GOT3 (cell line): ENCODE data around the gene MMRN2.
"Not testable (repeated sequence)": the region's sequence is repeated elsewhere in the genome, so short reads cannot be mapped to it uniquely, and the experiment has no call there.

Source experiments
- DNase-seq: peaks from one replicate; lab custom pipeline; 2025; ENCODE audit warnings: mixed read lengths; lab: John Stamatoyannopoulos, UW

MMRN2 gene

DNA sequence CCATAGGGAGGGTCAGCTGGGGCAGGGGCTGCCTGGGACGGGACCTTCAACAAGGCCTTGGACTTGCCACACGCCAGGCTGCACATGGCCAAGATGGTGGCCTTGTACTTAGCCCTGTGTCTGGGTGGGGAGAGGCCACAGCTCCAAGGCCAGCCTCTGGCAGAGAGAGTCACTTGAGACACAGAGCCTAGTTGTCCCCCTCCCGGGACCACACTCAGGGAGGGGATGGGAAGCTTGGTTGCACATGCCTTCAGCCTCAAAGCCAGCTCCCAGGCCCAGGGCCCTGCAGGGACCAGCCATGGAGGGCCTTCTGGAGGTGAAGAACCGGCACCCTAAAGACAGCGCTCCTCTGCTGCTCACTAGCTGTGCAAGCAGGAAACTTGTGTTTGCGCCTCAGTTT lies 16.7 kb downstream of the MMRN2 start:
- no peak for DNase-seq

DNA sequence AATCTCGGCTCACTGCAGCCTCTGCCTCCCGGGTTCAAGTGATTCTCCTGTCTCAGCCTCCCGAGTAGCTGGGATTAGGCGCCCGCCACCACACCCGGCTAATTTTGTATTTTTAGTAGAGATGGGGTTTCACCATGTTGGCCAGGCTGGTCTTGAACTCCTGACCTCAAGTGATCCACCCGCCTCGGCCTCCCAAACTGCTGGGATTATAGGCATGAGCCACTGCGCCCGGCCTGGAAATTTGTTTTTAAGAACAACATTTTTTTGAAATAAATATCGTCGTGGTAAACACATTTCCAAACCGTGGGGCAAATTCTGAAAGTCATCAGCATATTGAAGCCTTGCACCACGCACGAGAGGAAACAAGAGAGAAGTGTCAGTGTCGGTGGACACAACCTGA lies 17.3 kb downstream of the MMRN2 start:
- DNase-seq: not testable (repeated sequence)

GRCh38 chr10:86938260-86938659 lies 19.2 kb downstream of the MMRN2 start:
- DNase-seq: no peak

DNA sequence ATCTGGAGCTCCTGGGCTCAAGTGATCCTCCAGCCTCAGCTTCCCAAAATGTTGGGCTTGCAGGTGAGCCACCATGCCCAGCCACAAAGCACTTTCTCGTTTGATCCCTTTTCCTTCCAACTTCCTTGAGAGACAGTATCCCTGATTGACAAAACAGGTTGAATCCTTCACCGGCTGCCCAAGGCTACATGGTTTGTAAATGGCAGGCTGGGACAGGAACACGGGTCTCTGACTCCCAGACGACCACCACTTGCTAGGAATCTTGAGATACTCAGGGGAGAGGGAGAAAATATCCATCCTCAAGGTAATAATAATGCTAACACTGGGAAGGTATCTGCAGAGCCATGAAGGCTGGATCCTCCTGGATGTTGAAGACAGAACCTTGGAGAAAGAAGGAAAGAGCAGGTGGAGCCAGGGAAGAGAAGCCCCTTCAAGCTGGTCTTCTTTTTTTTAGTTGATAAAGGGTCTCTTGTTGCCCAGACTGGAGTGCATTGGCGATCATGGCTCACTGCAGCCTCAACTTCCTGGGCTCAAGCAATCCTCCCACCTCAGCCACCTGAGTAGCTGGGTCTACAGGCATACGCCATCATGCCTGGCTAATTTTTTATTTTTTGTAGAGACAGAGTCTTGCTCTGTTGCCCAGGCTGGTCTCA lies 19.8 kb downstream of the MMRN2 start:
- no peak for DNase-seq

DNA sequence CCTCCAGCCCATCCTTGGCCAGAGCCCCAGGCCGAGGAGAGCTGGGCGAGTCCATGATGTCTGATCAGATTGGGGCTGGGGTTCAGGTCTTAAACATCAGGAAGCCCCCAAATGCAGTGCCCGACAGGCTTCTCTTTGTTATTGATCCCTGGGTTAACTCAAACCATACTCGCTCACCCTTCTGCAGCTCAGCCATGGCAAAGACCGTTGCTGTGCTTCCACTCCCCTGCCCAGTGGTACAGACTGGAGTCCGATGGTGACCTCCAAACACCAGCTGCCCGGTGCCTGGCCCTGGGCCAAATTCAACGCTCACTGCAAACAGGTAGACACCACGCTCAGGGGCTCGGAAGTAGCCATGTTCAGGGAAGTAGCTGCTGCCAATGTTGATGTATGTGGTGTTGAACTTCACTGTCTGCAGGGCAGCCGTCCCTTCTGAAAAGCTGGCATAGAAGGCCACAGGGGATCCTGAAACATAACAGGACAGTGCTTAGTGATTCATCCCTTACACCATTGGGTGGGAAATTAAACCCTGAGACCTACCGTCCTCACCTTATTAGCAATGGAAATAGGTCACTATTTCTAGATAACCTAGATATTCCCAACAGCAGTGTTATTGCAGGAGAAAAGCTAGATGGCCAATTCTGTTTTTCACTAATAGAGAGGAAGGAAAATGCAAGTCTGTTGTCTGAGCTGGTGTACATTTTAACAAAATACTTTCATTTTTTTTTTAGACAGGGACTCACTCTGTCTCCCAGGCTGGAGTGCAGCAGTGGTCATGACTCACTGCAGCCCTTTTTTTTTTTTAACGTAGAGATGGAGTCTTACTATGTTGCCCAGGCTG lies 20.5 kb downstream of the MMRN2 start:
- no peak for DNase-seq

DNA sequence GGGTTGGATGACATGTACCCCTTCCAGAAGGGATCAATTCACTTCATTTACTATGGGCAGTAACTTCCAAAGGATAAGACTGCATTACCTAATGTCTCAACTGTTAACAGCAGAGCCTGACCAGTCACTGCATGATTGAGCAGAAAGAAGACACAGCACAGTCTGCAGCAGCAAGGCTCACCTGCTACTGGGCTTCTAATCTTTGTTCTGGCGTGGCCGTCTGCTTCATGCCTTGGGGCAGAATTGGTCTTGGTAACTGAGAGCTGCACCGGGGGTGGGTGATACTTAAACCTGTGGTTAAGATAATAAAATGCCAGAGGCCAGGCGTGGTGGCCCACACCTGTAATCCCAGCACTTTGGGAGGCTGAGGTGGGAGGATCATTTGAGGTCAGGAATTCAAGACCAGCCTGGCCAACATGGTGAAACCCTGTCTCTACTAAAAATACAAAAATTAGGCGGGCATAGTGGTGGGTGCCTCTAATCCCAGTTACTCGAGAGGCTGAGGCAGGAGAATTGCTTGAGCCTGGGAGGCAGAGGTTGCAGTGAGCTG lies 23.2 kb downstream of the MMRN2 start:
- DNase-seq: not testable (repeated sequence)

- DNase-seq: no peak
These were observed 24.7 kb downstream of the MMRN2 start for GRCh38 chr10:86932674-86933073.

DNA sequence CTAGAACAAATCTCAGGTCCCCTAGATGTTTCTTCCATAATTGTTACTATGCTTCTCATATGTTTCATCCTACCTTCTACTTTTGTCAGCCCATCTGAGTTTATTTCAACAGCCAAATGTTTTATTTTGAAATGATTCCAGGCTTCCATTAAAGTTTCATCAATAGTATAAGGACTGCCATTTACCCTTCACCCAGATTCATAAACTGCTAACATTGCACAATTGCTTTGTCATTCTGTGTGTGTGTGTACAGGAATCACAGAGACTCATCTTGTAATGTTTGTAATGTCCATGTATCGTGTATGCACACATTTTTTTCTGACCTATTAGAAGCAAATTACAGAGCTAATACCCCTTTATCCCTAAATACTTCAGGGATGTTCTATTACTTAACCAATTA lies 25.5 kb downstream of the MMRN2 start:
- no peak for DNase-seq

DNA sequence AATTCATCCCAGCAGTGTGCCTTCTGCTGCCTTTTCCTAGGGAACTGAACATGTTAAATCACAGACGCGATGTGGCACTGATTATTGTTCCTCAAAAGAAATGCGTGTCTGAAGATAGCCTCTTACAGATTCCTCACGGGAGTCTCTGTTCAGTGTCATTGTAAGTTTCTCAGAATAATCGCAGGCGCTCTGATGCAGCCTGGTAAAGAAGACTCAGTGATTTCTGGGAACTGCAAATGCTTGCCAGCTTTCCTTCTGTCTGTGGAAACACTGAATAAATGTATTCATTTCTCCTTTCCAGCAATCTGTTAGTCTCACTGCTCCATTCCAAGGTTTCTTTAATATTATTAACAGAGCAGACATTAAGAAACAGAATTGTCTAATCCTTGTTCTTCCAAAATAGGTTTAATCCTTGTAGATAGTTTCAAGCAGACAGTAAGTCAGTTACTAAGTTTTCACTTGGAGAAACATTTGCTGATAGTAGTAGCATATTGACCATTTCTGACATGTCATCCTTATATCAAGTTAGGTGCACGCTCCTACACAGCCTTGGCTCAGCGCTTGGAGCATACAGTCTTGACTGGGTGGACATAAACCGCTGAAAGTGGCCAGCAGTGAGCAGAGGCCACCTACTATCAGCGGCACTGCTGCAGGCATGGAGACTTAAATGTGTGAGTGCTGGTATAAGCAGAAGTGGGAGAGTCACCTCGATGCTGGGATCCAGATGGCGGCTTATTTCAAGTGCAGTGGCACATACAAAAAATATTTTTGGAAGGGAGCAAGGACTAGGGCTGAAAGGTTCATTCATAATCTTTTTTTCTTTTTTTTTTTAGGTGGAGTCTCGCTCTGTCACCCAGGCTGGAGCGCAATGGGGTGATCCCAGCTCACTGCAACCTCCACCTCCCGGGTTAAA lies 27.7 kb downstream of the MMRN2 start:
- DNase-seq: no peak

DNA sequence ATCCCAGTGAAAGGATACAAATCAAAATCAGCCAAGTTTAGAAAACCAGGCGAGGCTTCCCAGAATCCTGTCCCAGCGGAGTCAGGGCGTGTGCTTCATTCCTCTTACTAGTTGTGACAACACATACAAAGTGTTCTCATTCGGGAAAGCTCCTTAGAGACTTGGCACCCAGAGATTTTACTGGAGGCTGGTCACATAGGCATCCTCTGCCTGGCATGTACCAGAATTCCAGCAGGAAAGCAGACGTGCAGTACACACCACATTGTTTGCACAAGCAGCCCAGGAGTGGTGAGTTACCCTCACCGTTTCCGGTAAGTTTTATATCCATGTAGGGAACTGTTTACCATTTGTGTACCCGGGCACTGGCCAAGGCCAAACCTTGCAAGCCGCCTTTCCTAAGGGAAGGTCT lies 34.9 kb downstream of the MMRN2 start:
- DNase-seq: no peak

- DNase-seq: no peak
These were observed 39.4 kb downstream of the MMRN2 start for GRCh38 chr10:86918022-86918471.

DNA sequence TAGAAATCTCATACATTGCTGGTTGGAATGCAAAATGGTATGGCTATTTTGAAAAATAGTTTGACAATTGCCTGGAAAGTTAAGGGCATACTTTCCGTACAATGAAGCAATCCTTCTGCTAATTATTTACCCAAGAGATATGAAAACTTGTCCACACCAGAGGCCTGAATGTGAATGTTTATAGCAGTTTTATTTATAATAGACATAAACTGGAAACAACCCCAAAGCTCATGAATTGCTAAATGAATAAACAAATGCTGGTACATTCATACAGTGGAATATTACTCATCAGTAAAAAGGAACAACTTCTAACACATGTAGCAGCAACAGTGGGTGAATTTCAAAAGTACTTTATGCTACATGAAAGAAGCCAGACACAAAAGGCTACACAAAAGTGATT lies 42.7 kb downstream of the MMRN2 start:
- DNase-seq: no peak

DNA sequence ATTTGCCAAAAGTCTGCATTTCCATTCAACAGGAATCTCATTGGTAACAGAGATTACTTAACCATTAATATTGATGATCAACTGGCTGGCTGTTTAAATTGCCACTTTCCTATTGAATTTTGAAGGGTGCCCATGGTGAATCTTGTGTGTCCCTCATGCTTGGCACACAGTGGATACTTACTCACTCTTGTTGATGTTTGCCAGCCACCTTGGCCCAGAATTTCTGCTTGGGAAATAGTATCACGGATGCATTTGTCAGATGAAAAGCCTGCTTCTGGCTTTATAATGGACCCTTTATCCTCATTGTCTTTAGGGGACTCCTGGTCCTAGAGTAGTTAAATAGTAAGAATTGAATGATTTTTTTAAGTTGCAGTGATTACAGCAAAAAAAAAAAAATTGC lies 52.0 kb downstream of the MMRN2 start:
- no peak for DNase-seq

GRCh38 chr10:86904600-86904999 lies 52.8 kb downstream of the MMRN2 start:
- DNase-seq: no peak

- no peak for DNase-seq
These were observed 56.5 kb downstream of the MMRN2 start for GRCh38 chr10:86900955-86901354.

- no peak for DNase-seq
These were observed 57.6 kb downstream of the MMRN2 start for GRCh38 chr10:86899670-86900276.

GRCh38 chr10:86899132-86899531 lies 58.3 kb downstream of the MMRN2 start:
- DNase-seq: no peak

GRCh38 chr10:86898511-86898910 lies 58.9 kb downstream of the MMRN2 start:
- no peak for DNase-seq

DNA sequence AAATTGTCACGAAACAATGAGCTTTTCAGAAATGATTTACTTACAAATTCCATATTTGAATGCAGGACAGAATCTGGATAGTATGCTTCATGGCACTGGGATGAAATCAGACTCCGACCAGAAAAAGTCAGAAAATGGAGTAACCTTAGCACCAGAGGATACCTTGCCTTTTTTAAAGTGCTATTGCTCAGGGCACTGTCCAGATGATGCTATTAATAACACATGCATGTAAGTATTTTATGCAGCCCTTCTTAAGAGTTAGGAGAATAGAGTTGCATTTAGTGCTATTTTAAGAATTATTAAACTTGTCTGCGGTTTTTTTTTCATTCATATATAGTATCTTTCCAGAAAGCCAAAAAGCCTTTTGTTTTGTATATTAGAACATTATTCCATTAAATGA lies 67.4 kb downstream of the MMRN2 start:
- DNase-seq: no peak

DNA sequence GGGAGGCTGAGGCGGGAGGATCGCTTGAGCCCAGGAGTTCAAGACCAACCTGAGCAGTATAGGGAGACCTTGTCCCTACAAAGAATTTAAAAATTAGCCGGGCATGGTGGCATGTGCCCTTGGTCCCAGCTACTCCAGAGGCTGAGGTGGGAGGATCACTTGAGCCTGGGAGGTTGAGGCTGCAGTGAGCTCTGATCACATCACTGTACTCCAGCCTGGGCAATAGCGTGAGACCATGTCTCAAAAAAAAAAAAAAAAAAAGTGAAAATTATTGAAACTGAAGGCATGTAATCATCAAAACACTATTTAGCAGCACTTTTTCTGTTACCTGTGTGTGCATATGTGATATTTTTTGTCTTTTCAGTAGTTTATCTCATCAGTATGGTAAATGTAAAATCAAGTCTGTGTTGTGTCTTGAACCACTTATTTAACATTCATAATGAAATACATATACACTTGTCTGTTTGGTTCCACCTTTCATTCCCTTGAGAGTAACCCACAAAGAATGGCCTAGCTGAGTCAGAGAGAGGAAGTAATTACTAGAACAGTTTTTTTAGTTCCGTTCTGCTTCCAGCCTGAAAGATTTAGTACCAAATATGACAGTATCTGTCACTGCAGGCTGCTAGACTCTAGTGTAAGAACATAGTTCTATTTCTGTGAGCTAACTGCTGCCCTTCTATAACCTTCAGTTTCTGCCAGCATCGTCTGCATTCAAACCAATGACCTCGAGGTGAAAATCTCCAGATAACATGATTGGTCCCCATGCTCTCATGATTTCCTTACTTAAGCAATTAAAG lies 68.6 kb downstream of the MMRN2 start:
- no peak for DNase-seq
